Medulla oblongata (tissue), 1 donor: ENCODE data around the gene GATC.
"Not testable (repeated sequence)": the region's sequence is repeated elsewhere in the genome, so short reads cannot be mapped to it uniquely, and the experiment has no call there.

Experiments used
- DNase-seq: peaks from one replicate; pipeline ENCODE4 v3.0.0-alpha.2; 2015; ENCODE audit errors: extremely low spot score

The GATC gene

GRCh38 chr12:120437735-120438494 lies 8.3 kb upstream of the GATC start, which contains the start of gene COX6A1:
Gene COX6A1, plus strand, starts transcription at chr12:120438113. Its CDS starts 14 bp downstream, at chr12:120438127.
- peak; percentile 95 for DNase-seq

- no peak for DNase-seq
Observed at GRCh38 chr12:120438495-120439198, 7.6 kb upstream of the GATC start.

- peak; percentile 41 for DNase-seq
Observed at GRCh38 chr12:120439646-120440247, 6.5 kb upstream of the GATC start.

- DNase-seq, result no peak
Observed at GRCh38 chr12:120444676-120445075, 1.6 kb upstream of the GATC start.

GRCh38 chr12:120446844-120447178 lies 567 bp downstream of the GATC start:
- DNase-seq, result not testable (repeated sequence)

GRCh38 chr12:120447992-120448391 lies 1.7 kb downstream of the GATC start:
- DNase-seq, result no peak

GRCh38 chr12:120452524-120452923 lies 6.3 kb downstream of the GATC start:
- not testable (repeated sequence) for DNase-seq

GRCh38 chr12:120453060-120453750 lies 7.0 kb downstream of the GATC start:
- DNase-seq, result no peak

- DNase-seq, result no peak
Observed at GRCh38 chr12:120453977-120454376, 7.7 kb downstream of the GATC start.

- DNase-seq, result no peak
Observed at GRCh38 chr12:120455302-120455701, 9.1 kb downstream of the GATC start.

- no peak for DNase-seq
Observed at GRCh38 chr12:120457133-120457532, 10.9 kb downstream of the GATC start.

- DNase-seq, result no peak
Observed at GRCh38 chr12:120460157-120460556, 13.9 kb downstream of the GATC start.

GRCh38 chr12:120462099-120462640 lies 15.9 kb downstream of the GATC start:
- no peak for DNase-seq

GRCh38 chr12:120463712-120464111 lies 17.5 kb downstream of the GATC start:
- DNase-seq, result no peak

- DNase-seq, result no peak
Observed at GRCh38 chr12:120465756-120466155, 19.5 kb downstream of the GATC start.

- DNase-seq, result no peak
Observed at GRCh38 chr12:120466560-120467315, 20.5 kb downstream of the GATC start.

GRCh38 chr12:120467439-120467838 lies 21.2 kb downstream of the GATC start:
- no peak for DNase-seq

- DNase-seq, result peak; percentile 42
Observed at GRCh38 chr12:120468325-120468820, 22.1 kb downstream of the GATC start.

GRCh38 chr12:120468821-120469449 lies 22.7 kb downstream of the GATC start:
- no peak for DNase-seq

- DNase-seq, result peak; percentile 97
Observed at GRCh38 chr12:120469450-120470149, 23.4 kb downstream of the GATC start, which contains the start of gene SRSF9. Gene SRSF9, minus strand, starts transcription at chr12:120469748. Its CDS starts 139 bp downstream, at chr12:120469609.
